Kidney (tissue), 14 donors: ENCODE data around the gene ALPG. TPM values are rescaled to one million over a fixed set of nuclear protein-coding genes. Genes with fewer than 3 reads are reported as not detected.
A peak's percentile ranks its signal among the peaks of the same experiment; 100 is the strongest.

Experiments used
- DNase-seq, 5 donors: peaks; one replicate each; pipeline ENCODE4 v3.0.0-alpha.2; 2013 to 2020
- FAIRE-seq: peaks from 2 replicates; lab custom pipeline; 2012; peaks lifted over from hg19 to GRCh38; lab: Jason Lieb, UNC
- H3K27ac ChIP-seq, 2 donors: one replicate each; pipeline ENCODE4 v1.7.0; 2013; ENCODE audit warnings: low read depth in 2 of 2, low read length in 2 of 2, inconsistent platforms in 1 of 2
- H3K27me3 ChIP-seq: one replicate; pipeline ENCODE4 v1.7.1; 2013; ENCODE audit warnings: low read length, inconsistent platforms; ENCODE audit not compliant: control insufficient read depth, insufficient read depth
- H3K36me3 ChIP-seq, 3 donors: one replicate each; pipeline versions ENCODE4 v1.7.0 to v1.7.1; 2013; ENCODE audit warnings: low read length in 3 of 3, control low read depth in 1 of 3, inconsistent platforms in 1 of 3; ENCODE audit not compliant: insufficient read depth in 3 of 3, control insufficient read depth in 2 of 3
- H3K4me1 ChIP-seq, 3 donors: one replicate each; pipeline versions ENCODE4 v1.7.0 to v1.7.1; 2013; ENCODE audit warnings: low read length in 3 of 3, inconsistent platforms in 1 of 3, low read depth in 1 of 3; ENCODE audit not compliant: control insufficient read depth in 2 of 3, insufficient read depth in 2 of 3
- H3K4me3 ChIP-seq, 3 donors: one replicate each; pipeline versions ENCODE4 v1.7.0 to v1.8.1; 2013; ENCODE audit warnings: low read length in 3 of 3, control low read depth in 1 of 3, inconsistent platforms in 1 of 3
- H3K9ac ChIP-seq, 3 donors: one replicate each; pipeline versions ENCODE4 v1.7.0 to v1.7.1; 2013; ENCODE audit warnings: low read length in 3 of 3, control low read depth in 1 of 3, inconsistent platforms in 1 of 3
- H3K9me3 ChIP-seq, 3 donors: one replicate each; pipeline versions ENCODE4 v1.7.0 to v1.7.1; 2013; ENCODE audit warnings: low read length in 3 of 3, control low read depth in 1 of 3, inconsistent platforms in 1 of 3; ENCODE audit not compliant: control insufficient read depth in 2 of 3, insufficient read depth in 1 of 3
- CTCF ChIP-seq: IDR thresholded peaks from 3 replicates; pipeline ENCODE4 v1.5.1; 2012; ENCODE audit warnings: mild to moderate bottlenecking, moderate library complexity, borderline replicate concordance; ENCODE audit not compliant: insufficient read depth; ENCODE audit errors: extremely low read depth
- intact Hi-C: fragments of 100-400 bp; cut with DNase I; formaldehyde crosslinking; loops from one replicate; pipeline ENCODE4 v1.11.1; 2022
- polyA plus RNA-seq: library from polyadenylated mRNA; stranded (reverse); fragments of 350-450 nt; fragmentation: Illumina TruSeq; extraction: RNeasy Lipid Tissue Mini Kit (QIAGEN cat#74804); gene quantifications from one replicate; pipeline ENCODE4 v1.2.3, GENCODE V29; 2014; ENCODE audit warnings: low read depth, low replicate concordance; ENCODE audit not compliant: insufficient read depth
- total RNA-seq: library from RNA; stranded (reverse); fragmentation: NEBNext Ultra II Directional; extraction: Animal tissue kit (Norgen Biotek cat#: 25700); gene quantifications from one replicate; pipeline ENCODE4 v1.2.1, GENCODE V29; 2021
- donor health status: control.
- donor health status: control.
- donor health status: control.
- donor health status: control.
- donor health status: control.
- donor health status: DM: yes; HTN: yes; CAD: no.
- donor health status: Normal renal cell carcinoma (clear cell type).

Gene ALPG
- total and polyA plus RNA-seq, 2 donors from 2014 or later: not detected

- Histone ChIP-seq H3K9ac (no peak overlapping the region), H3K36me3 (no peaks in the 10 kb centered on the region), H3K9me3 (no peaks in the 10 kb centered on the region), H3K4me3 (no peak overlapping the region), H3K4me1 (no peaks in the 10 kb centered on the region), H3K27me3 (no peaks in the 10 kb centered on the region), H3K27ac (no peak overlapping the region)
- TF ChIP-seq CTCF: no peak
- intact Hi-C loops: no loop called here
- FAIRE-seq: no peak
- peak in 1 of 5 donors; percentile 28 for DNase-seq
Measured at GRCh38 chr2:232459419-232460035, 52.9 kb downstream of the ALPG start.

GRCh38 chr2:232460171-232460570 is 53.5 kb downstream of the ALPG start:
- TF ChIP-seq CTCF: no peak
- Histone ChIP-seq H3K9me3 (no peaks in the 10 kb centered on the region), H3K4me3 (no peak overlapping the region), H3K4me1 (no peaks in the 10 kb centered on the region), H3K27me3 (no peaks in the 10 kb centered on the region), H3K36me3 (no peaks in the 10 kb centered on the region), H3K9ac (no peak overlapping the region), H3K27ac (no peak overlapping the region)
- DNase-seq (peak in 1 of 5 donors; percentile 21), FAIRE-seq (no peak)
- intact Hi-C loops: no loop called here

Other genes starting within 250 kb of the ALPG start
- not detected for gene ALPP, start 28.1 kb upstream of the ALPG start, total RNA-seq
- not detected for gene ALPP, start 28.1 kb upstream of the ALPG start, polyA plus RNA-seq
- 0.09 TPM for gene ALPI, start 49.3 kb downstream of the ALPG start, total RNA-seq
- 0.49 TPM for gene ALPI, start 49.3 kb downstream of the ALPG start, polyA plus RNA-seq
- gene ECEL1, start 81.0 kb downstream of the ALPG start, total RNA-seq: 6.7 TPM
- 8.5 TPM for gene ECEL1, start 81.0 kb downstream of the ALPG start, polyA plus RNA-seq
- not detected for gene PRSS56, start 113.5 kb downstream of the ALPG start, total RNA-seq
- not detected for gene PRSS56, start 113.5 kb downstream of the ALPG start, polyA plus RNA-seq
- not detected for gene CHRND, start 119.3 kb downstream of the ALPG start, total RNA-seq
- gene CHRND, start 119.3 kb downstream of the ALPG start, polyA plus RNA-seq: not detected
- not detected for gene CHRNG, start 132.8 kb downstream of the ALPG start, total RNA-seq
- gene CHRNG, start 132.8 kb downstream of the ALPG start, polyA plus RNA-seq: not detected
- gene TIGD1, start 143.7 kb downstream of the ALPG start, total RNA-seq: 7.0 TPM
- 4.8 TPM for gene TIGD1, start 143.7 kb downstream of the ALPG start, polyA plus RNA-seq
- gene EIF4E2, start 143.8 kb downstream of the ALPG start, total RNA-seq: 79.2 TPM
- 78.3 TPM for gene EIF4E2, start 143.8 kb downstream of the ALPG start, polyA plus RNA-seq
- 129 TPM for gene EFHD1, start 226.8 kb downstream of the ALPG start, total RNA-seq
- 280 TPM for gene EFHD1, start 226.8 kb downstream of the ALPG start, polyA plus RNA-seq